KBM-7 (cell line): ENCODE results near the gene SIRT7.

Experiments used
- DNase-seq: peaks from one replicate; pipeline ENCODE4 v3.0.0-alpha.2; 2015
- in situ Hi-C: fragments of 300-500 bp; cut with MboI; formaldehyde crosslinking; loops from 2 replicates; pipeline ENCODE4 v1.14.3; 2020; ENCODE audit warnings: low sequenced_read_pairs, low pct_unique_long_range_greater_than_20kb, mixed read lengths

The SIRT7 gene

DNA sequence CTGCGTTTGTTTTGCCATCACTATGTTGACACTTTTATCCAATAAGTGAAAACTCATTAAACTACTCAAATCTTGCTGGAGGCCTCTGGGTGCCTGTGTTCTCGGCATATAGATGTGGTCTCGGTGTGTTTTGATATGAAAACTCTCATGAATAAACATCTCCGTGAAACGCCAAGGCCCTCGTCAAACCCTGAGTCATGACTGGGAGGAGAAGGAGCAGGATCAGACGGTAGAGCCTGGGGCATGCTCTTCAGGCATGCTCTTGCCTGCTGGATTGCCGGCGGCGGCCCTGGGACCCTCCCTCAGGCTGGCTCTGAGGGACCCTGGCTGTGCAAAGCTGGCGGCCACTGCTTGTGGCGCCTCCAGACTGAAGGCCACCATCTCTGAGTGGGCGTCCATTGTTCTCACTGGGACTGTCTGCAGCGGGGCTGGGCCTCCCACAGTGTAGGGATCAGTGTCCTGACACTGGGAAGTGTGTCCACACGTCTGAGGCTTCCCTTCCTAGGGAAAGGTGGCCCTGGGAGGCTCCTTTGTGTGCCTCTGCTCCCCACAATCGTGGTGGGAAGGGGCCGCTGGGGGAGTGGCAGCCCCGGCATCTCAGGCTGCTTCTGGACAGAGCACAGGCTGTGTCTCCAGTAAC, 17.7 kb downstream of the SIRT7 start:
- in situ Hi-C loops, result no loop called here

GRCh38 chr17:81899514-81900166, 18.3 kb downstream of the SIRT7 start:
- no peak for DNase-seq
- in situ Hi-C loops, result no loop called here

More for the DNA sequence above, 17.7 kb downstream of the SIRT7 start:
- DNase-seq, result no peak

DNA sequence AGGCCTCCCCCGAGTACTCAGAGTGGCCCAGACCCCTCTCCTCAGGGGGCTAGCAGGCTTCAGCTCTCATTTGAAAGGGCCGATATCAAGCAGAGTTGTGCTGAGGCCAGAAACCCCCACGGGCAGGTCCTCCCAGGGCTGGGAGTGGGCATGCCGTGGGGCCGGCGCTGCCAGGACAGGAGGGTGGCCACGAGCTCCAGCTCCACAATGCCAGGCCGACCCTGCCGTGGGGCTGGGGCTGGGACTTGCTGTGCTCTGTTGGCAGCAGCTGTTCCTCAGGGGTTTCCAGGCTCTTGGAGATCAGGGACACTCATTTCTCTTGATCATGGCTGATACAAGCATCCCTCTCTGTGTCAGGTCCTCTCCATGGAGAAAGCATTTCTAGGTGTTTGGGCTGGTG, 19.1 kb downstream of the SIRT7 start:
- DNase-seq, result no peak
- in situ Hi-C loops, result no loop called here

GRCh38 chr17:81898029-81898866, 19.7 kb downstream of the SIRT7 start:
- in situ Hi-C loops, result no loop called here
- no peak for DNase-seq

GRCh38 chr17:81895400-81895799, 22.6 kb downstream of the SIRT7 start:
- in situ Hi-C loops, result no loop called here
- DNase-seq, result no peak

GRCh38 chr17:81891303-81891552, 26.7 kb downstream of the SIRT7 start:
- DNase-seq, result no peak
- in situ Hi-C loops, result no loop called here

DNA sequence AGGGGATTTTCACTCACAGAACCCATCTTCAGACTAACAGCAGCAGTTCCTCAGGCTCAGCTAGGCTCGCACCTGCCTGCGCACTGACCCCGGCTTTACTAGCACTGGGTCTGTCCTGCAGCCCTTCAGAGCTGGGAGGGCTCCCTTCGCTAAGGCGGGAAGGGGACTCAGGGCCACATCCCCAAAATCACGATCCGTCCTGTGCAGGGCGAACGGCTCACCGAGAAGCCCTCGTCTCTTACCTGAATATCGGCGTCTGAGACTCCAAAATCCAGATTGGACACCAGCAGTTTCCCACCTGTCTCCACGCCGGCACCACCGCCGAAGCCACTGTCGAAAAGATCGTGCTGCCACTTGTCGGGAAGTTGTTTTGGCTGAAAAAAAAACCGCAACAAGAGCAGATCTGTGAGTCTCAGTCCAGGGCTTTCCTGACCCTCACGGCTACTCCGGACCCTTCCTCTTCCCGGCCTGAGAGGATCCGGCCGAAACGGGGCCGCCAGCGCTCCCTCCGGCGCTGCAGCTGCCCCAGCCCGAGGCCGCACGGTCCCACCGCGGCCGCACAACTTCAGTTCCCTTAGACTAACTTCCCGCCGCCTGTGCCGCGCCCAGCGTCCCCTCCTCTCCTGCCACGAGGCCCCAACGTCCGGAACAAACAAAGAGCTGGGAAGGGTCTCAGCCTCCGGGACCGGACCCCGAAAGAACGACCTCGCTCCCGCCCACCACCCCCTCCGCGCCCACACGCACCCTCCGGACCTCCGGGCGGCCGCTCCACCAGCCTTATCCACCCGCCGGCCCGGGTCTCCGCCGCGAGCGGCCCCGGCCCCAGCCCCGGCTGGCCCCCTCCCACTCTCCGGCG, 27.3 kb downstream of the SIRT7 start:
- in situ Hi-C loops, result no loop called here
- DNase-seq, result no peak

DNA sequence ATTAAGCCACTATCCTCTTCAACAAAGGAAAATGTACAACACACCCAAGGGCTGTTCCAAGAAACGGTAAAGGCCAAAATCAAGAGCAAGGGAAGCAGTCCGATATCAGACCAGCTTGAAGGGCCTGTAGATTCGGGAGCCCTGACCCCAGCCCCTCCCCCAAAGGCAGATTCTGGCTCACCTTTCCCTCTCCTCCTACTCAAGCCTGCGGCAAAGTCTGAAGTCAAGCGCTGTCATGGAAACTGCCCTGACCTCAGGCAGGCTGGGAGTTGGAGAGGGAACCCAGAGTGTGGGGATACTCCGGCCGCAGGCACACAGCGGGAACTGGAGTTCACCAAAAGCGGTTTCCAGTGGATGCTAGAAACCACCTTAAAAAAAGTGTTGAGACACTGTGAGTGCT, 28.4 kb downstream of the SIRT7 start:
- no peak for DNase-seq
- in situ Hi-C loops, result no loop called here

- no peak for DNase-seq
- in situ Hi-C loops, result no loop called here
These were observed 28.9 kb downstream of the SIRT7 start for GRCh38 chr17:81888988-81889595.

GRCh38 chr17:81888105-81888987, 29.6 kb downstream of the SIRT7 start:
- DNase-seq, result no peak

DNA sequence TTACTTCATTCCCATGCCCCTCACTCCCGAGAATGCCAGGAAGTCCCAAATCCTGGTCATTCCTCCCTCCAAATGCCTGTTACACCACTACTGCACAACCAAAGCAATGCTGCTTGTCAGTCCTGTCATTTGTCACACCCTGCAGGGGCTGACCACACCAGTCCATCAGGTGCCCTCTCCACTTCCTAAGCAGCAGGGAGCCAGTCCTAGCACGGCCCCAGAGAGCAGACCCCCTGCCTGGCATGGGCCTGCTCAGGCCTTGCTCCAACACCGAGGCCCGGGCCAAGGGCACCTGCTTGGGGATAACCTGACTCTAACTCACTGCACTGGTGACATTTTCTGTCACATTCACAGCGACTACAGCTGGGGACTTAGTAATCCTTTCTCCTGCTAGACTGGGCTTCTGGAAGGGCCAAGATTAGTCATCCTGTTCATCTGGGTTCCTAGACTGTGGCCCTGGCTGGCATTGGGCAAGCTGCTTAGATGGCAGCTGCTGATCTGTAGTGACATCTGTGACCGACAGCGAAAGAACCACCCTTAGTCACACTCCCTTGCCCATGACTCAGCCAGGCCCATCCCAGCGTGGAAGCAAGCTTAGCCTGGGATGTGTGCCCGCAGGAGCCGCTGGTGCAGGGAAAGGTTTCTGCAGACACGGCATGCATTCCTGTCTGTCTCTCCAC, 32.0 kb downstream of the SIRT7 start:
- in situ Hi-C loops, result no loop called here
- DNase-seq, result no peak

More at GRCh38 chr17:81888105-81888987, 29.6 kb downstream of the SIRT7 start:
- in situ Hi-C loops, result no loop called here

DNA sequence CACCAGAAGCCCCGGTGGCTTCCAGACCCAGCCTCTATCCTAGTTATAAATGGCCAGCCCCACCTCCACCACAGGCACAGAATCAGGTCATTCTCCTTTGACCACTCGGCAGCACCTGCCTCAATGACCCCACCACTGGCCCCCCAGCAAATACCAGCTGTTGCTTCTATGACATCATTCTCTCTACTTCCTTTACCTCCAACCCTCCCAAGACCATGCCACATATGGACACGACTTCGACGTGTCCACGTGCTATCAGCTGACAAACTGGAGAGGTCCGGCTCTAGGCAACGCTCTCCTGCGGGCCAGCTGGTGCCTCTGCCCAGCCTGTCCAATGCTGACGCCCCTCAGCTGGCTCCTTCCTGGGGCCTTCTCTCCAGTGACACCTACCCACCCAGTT, 32.5 kb downstream of the SIRT7 start:
- no peak for DNase-seq
- in situ Hi-C loops, result no loop called here

GRCh38 chr17:81884968-81885367, 33.0 kb downstream of the SIRT7 start:
- DNase-seq, result no peak
- in situ Hi-C loops, result no loop called here

- in situ Hi-C loops, result no loop called here
These were observed 33.5 kb downstream of the SIRT7 start for GRCh38 chr17:81884520-81884919.

GRCh38 chr17:81879121-81879520, 38.9 kb downstream of the SIRT7 start:
- in situ Hi-C loops, result no loop called here
- DNase-seq, result no peak

More at GRCh38 chr17:81884520-81884919, 33.5 kb downstream of the SIRT7 start:
- no peak for DNase-seq

DNA sequence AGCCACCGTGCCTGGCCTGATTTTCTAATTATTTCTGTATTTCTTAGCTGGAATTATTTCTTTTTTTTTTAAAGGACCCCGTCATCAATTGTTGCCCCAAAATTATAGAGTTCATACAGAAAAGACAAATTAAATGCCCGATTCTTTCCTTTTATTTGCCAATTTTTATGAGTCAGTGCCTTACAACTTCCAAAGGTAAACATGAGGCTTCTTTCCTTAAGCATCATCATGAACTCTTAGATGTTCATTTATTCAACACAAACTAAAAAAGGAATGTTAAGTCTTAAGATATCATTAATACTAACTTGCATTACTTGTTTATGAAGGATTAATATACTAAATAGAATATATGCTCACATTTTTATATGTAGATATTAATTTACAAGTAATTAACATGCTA, 39.7 kb downstream of the SIRT7 start:
- in situ Hi-C loops, result no loop called here

DNA sequence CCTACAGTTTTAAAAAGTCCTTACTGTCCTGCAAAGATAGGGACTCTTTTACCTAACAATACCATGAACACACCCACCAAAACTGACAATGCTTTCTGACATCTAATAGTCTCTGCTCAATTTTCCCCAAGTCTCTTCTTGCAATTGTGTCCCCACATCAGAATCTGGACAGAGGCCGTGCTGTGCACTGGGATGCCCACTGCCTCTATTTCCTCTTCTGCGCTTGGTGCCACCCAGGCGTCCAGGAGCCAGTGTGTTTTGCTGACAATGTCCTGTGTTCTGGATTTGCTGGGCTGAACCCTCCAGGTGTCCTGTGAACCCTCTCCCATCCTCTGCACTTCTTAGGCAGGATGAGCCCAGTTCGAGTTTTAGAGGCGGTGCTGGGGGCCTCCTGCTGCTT, 40.4 kb downstream of the SIRT7 start:
- in situ Hi-C loops, result no loop called here
- no peak for DNase-seq

More for the DNA sequence above, 39.7 kb downstream of the SIRT7 start:
- no peak for DNase-seq
